EH (cell line): ENCODE data around the gene SLC9A3.

Experiments
- DNase-seq: peaks from one replicate; pipeline ENCODE4 v3.0.0-alpha.2; 2015; ENCODE audit warnings: low read depth

The SLC9A3 gene

DNA sequence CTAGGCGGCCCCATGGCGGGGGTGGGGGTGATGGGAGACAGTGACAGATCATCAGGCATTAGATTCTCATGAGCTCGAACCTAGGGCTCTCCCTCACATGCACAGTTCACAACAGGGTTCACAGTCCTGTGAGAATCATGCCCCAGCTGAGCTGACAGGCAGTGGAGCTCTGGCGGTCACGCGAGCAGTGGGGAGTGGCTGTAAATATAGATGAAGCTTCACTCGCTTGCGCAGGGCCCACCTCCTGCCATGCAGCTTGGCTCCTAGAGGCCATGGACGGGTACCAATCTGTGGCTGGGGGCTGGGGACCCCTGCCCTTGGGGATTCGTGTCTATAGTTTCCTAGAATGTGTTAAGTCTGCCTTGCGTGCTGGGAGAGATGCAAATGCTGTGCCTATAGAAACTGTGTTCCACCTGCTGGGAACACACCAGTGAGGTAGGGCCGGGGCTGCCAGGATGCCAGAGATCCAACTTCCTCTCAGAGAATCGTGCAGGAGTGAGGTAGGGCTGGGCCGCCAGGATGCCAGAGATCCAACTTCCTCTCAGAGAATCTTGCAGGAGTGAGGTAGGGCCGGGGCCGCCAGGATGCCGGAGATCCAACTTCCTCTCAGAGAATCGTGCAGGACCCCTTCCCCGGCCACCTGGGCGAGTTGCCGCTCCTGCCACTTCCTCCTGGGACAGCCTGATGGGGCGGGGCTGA lies 95.3 kb downstream of the SLC9A3 start:
- DNase-seq, result no peak

DNA sequence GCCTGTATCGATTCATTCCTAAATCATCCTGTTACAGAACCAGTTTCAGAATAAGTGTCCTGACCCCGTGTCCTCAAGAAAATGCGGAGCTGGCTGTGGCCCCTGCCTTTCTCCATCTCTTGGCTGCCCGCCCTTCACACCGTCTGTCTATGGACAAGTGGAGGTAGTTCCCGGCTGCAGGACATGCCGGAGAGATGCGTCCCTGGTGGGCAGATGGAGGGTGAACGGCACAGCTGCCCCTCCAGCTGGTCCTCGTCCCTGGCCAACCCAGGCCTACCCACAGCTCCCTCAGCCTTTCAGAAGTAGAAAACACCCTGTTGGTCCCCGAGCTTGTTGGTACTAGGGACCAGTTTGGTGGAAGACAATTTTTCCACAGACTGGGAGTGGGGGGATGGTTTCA lies 96.0 kb downstream of the SLC9A3 start:
- no peak for DNase-seq

DNA sequence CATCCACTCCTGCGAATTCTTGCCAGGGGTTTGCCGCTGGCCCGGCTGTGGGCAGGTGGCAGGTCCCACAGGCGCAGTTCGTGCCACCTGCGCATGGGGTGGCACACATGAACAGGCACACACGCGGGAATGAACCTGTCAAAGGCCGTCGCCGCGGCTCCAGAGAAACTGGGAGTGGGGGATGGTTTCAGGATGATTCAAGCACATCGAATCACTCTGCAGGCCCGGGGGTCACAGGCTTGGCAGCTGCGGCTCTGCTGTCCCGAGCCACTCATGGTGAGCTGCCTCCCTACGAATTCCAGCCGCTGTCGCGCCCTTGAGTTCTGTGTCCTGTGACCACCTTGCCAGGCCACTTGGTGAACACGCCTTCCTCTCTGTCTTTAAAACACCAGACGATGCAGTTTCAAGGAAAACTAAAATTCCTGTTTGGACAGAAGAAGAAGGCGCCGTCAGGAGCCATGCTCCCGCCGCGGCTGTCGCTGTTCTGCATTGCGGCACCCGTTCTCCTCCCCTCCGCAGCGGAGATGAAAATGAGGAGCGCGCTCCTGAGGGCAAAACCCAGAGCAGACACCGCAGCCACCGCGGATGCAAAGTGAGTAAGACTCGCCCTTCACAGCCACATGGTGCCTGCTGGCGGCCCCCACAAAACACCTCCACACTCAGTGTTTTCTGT lies 96.7 kb downstream of the SLC9A3 start:
- DNase-seq, result no peak

DNA sequence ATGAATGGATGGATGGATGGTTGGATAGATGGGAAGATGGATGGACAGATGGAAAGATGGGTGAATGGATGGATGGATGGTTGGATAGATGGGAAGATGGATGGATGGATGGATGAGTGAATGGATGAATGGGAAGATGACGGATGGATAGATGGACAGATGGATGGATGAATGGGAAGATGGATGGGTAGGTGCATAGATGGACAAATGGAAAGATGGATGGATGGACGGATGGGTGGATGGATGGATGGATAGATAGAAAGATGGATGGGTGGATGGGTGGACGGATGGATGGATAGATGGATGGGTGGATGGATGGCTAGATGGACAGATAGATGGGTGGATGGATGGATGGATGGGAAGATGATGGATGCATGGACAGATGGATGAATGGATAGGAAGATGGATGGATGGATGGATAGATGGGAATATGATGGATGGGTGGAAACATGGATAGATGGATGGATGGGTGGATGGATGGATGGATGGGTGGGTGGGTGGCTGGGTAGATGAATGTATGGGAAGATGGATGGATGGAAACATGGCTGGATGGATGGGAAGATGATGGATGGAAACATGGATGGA lies 97.8 kb downstream of the SLC9A3 start:
- DNase-seq, result no peak

DNA sequence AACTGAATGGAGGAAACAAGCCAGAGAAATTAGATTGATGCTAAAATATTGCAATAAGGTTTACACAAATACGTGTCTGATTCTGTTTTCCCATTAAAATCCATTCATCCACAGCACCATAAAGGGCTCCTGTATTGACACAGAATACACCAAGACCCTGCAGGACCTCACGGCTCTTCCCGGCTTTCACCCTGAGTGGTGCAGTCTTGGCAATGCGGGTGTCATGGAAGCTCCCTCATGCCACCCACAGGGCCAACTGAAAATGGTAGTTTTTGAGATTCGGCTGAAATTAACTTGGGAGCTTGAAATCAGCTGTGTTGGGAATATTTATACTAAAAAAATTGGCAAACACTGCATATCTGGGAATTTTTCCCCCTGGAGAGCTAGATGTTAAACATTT lies 98.5 kb downstream of the SLC9A3 start:
- DNase-seq, result no peak

DNA sequence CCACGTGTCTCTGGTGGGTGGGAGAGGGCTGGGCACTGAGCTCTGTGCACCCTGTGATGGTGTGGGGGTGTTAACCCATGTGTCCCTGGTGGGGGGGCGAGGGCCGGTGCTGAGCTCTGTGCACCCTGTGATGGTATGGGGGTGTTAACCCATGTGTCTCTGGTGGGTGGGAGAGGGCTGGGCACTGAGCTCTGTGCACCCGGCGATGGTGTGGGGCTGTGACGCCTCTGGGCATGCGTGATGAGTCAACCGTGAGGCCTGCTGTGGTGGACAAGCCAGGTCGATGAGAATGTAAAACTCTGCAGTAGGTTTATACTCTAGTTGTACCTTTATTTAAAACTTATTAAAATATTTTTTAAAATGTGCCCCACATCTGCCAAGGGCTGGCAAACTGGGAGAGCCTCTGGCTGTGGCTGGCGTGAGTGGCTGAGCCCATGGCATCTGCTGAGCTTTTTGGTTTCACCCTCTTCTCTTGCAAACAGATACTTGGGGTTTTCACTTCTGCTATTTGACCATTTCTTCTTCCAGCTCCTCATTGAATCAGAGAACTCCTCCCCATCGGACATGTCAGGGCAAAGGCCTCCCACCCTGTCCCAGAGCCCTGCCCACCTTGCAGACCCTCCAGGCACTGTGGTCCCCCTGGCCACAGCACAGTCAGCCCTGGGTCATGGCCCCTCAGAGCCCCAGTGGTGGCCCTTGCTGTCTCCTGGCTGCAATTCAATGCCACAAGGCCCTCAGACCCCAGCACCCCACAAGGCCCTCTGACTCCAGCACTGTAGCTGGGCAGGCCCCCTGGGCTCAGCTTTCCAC lies 99.7 kb downstream of the SLC9A3 start:
- peak; percentile 82 for DNase-seq

DNA sequence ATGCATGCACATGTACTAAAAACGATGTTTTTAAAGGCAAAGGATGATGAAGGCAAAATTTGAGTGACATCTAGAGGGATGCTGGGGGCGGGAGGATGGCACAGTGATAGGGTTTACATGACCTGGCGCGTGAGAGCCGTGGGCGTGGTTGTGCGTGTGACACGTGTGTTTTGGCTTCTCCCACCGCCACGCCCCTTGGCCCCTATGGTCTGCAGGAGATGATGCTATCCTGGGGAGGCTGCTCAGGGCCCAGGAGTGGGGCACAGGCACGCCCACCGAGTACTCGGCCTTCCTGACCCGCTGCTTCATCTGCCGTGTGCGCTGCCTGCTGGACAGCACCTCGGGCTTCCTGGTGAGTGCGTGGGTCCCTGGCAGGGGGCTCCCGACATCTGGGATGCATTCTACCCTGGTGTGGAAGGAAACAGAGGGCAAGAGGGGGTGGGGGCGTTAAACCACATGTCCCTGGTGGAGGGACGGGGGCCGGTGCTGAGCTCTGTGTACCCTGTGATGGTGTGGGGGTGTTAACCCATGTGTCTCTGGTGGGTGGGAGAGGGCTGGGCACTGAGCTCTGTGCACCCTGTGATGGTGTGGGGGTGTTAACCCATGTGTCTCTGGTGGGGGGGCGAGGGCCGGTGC lies 100.5 kb downstream of the SLC9A3 start:
- DNase-seq, result no peak

DNA sequence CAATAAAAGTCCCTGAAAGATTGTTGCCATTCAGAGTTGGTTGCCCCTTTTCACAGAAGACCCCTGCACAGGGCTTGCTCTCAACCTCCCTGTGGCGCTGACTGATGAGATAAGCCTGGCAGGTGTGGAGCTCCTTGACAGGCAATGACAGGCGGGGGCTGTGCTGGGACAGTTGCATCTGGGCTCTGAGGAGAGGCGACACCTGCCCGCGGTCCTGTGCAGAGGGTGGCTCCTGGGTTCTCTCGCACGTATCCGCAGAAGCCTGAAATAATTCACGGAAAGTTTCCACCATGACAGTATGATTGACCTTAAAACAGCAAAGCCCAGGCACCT lies 101.0 kb downstream of the SLC9A3 start:
- DNase-seq, result no peak

DNA sequence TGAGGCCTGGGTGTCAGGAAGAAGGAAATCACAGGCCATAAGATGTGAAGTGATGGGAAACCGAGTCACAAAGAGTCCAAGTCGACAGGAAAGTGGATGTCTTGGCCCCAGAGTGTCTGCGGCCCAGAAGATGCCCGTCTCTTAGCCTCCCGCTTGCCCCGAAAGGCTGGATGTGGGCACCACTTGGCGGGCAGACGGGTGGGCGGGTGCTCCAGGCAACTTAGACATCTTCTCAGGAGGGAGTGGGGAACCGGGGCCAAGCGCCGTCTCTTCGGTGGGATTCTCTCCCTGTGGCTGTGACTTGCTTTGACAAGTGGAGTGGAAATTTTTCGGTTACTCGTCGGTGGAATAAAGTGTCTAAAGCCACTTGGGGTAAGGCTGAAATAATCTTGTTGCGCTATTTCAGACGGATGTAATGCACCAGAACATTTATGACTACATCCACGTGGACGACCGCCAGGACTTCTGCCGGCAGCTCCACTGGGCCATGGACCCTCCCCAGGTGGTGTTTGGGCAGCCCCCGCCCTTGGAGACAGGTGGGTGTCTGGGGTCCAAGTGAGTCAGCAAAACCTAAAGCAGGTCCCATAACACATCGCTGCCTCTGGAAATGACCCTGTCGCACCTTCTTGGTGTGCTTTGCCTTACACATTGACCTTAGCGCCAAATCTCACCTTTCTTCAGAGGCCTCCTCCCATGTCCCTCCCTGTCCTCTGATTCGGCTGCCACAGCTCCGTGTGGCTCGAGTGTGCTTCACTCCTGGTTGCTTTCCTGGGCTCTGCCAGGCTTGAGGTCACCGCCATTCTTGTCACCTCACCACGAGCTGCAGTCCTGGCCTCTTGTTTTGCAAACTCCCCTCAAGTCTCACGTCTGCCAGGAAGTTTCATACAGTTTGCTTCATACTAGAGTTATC lies 101.7 kb downstream of the SLC9A3 start:
- no peak for DNase-seq

DNA sequence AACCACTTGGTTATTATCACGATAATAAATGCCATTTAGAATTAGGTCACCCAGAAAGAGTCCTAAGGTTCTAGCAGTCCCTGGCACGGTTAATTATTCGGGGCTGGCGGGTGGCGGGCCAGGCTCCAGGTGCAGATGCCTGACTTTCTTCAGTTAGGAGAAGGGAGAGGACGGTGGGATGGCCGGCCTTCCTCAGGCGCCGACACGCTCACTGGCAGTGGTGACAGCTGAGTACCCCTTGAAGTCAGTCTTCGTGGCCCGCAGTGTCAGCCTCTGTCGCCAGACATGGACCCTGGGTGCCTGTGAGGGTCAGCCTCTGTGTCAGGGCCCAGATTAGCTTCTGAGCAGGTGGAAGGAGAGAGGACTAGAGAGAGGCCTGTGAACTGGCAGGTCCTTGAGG lies 102.3 kb downstream of the SLC9A3 start:
- DNase-seq, result no peak

DNA sequence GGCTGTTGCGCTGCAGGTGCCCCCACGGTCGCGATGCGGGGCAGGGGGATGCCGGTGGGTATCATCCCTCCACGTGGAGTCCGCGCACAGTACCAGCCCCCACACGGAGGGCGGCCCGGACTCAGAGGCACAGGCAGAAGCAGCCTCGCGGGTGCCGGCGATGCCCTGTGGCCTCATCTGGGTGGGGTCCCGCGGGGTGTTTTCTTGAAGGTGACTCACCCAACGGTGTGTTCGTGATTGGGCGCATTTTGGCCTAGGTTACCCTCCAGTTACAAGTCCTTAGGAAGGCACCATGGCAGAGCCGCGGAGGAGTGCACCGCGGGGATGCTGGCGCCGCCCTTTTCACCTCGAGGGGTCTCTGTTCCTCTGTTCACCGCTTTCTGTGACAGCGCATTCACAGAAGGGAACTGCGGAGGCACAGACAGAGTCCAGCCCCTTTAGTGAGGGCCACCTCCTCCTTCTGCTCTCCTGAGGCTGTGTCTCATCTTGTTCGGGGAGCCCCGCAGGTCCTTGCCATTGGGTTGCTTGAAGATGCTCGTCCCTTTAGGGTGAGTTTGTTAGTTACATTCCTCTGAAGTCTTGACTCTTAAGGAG lies 102.9 kb downstream of the SLC9A3 start:
- DNase-seq, result no peak

DNA sequence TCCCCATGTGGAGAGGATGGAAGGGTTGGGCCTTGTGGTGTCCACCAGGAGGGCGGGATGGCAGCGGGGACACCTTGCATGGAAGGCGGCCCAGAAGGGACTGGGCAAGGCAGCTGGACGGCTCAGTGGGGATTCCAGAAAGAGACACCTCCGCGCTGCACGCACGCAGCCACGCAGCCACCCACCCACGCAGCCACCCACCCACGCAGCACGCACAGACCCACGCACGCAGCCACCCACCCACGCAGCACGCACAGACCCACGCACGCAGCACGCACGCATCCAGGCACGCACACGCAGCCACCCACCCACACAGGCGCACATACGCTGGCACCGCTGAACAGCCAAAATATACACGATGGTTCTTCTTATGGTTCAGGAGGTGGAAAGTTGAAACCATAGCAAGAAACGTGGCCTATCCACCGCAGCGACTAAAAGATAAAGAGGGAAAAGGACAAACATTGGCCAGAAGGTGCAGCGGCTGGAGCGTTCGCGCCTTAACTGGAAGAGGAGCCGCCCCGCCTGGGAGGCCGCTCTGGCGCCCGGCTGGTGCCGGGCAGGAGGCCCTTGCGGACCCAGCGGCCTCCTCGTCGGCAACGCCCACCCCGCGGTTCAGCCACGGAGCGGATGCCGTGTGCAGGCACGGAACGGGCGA lies 103.5 kb downstream of the SLC9A3 start:
- DNase-seq, result no peak
